22Rv1 (cell line): ENCODE data around the gene DCBLD2.

Source experiments
- H3K27ac ChIP-seq: fragments of 450-650 bp; 2 replicates; pipeline ENCODE4 v1.5.1; 2017
- ZFX ChIP-seq: fragments of 450-650 bp; IDR thresholded peaks from 2 replicates; pipeline ENCODE4 v1.6.1; 2017; ENCODE audit warnings: antibody characterized with exemption, borderline replicate concordance
- TF ChIP-seq, protein P1 (sequence below): fragments of 450-650 bp; IDR thresholded peaks from 2 replicates; pipeline ENCODE4 v1.5.1; 2017; ENCODE audit warnings: mild to moderate bottlenecking

Gene DCBLD2

DNA sequence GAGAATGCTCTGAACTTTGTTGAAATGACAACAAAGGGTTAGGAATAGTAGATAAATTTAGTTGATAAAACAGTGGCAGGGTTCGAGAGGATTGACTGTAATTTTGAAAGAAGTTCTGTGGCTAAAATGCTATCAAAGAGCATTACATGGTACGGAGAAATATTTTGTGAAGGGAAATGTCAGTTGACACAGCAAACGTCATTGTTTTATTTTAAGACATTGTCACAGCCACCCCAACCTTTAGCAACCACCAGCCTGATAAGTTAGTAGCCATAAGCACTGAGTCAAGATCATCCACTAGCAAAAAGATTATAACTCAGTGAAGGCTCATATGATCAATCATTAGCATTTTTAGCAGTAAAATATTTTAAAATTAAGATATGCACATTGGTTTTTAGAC is 147.0 kb downstream of the DCBLD2 start:
- TF ChIP-seq, protein P1, sequence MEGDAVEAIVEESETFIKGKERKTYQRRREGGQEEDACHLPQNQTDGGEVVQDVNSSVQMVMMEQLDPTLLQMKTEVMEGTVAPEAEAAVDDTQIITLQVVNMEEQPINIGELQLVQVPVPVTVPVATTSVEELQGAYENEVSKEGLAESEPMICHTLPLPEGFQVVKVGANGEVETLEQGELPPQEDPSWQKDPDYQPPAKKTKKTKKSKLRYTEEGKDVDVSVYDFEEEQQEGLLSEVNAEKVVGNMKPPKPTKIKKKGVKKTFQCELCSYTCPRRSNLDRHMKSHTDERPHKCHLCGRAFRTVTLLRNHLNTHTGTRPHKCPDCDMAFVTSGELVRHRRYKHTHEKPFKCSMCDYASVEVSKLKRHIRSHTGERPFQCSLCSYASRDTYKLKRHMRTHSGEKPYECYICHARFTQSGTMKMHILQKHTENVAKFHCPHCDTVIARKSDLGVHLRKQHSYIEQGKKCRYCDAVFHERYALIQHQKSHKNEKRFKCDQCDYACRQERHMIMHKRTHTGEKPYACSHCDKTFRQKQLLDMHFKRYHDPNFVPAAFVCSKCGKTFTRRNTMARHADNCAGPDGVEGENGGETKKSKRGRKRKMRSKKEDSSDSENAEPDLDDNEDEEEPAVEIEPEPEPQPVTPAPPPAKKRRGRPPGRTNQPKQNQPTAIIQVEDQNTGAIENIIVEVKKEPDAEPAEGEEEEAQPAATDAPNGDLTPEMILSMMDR = no peak
- no peak for TF ChIP-seq ZFX

DNA sequence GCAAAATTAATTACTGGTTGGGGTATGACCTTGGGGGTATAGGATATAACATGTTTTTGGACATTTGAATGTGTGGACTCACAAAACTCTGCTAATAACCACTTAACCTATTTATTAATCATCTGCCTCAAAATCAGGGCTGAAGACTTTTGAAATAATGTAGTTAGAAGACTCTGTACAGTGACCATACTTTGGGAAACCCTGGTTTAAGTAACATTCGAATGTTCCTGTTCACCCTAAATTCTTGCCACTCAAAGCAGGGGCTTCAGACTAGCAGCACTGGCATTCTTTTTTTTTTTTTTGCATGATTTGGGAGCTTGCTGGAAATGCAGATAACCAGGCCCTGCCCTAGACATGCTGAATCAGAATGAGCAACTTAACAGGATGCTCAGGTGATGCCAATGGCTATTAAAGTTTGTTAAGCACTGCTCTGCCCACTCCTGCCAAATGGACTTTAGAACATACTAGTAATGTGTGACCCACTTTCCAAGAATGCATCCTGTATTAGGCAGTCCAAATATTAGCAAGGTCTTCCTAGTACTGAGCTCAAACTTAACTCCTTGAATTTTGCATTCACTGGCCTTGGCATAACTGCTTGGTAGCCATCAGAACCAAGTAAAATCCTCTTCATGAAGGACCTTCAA is 151.1 kb downstream of the DCBLD2 start:
- no peak overlapping the region for H3K27ac ChIP-seq
- no peak for TF ChIP-seq ZFX
- TF ChIP-seq, protein P1 = no peak

More for the DNA sequence above, 147.0 kb downstream of the DCBLD2 start:
- H3K27ac ChIP-seq = no peak overlapping the region

DNA sequence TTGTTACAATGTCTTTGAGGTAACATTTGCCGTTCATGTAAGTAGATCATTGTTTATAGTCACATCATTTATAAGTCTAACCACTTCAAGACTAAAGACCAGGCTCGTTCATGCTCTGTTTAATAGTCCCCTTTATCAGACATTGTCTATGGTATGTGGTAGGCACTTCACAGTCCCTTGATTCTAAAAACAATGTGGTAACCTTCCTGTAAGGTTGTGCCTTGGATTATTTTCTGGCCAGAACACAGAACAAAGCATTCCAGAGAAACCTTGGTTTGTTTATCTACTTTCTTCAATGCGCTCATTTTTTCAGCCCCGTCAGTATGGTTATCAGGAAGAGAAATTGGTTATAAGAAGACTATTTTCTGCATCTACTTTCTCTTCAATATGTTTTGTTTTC is 154.6 kb downstream of the DCBLD2 start:
- no peak overlapping the region for H3K27ac ChIP-seq
- no peak for TF ChIP-seq ZFX
- TF ChIP-seq, protein P1 = no peak

DNA sequence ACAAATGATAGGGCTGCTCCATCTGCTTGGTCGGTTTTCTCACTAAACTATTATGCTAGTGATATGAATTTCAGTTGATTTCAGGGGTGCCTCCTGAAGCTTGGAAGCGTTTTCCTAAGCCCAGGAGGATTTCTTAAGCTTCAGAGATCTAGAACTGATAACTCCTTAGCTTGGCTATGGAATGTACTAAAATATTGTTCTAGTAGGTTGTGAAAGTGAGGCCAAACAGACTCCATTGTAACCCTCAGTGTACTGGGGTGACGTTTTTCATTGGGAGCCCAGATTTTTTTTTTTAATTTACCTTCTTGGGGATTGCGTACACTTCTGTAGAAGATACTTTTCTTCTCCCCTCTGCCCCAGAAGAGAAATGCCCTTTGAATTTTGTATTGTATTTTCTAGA is 155.4 kb downstream of the DCBLD2 start:
- no peak overlapping the region for H3K27ac ChIP-seq
- TF ChIP-seq ZFX = no peak
- TF ChIP-seq, protein P1 = no peak
